ENCODE data around the gene LIN37.

- TF ChIP-seq REST (IDR thresholded peaks at IDR 0.05; ENCODE audit: low read depth) = no peak
- no peak for TF ChIP-seq TAF1 (IDR thresholded peaks at IDR 0.05; ENCODE audit: low read depth)
- TF ChIP-seq EGR1 (IDR thresholded peaks at IDR 0.05) = no peak
- no peak for TF ChIP-seq EP300 (IDR thresholded peaks at IDR 0.05; ENCODE audit: borderline replicate concordance)
- no peak for TF ChIP-seq RAD21 (IDR thresholded peaks at IDR 0.05; ENCODE audit: low read depth)
- TF ChIP-seq, protein P1, sequence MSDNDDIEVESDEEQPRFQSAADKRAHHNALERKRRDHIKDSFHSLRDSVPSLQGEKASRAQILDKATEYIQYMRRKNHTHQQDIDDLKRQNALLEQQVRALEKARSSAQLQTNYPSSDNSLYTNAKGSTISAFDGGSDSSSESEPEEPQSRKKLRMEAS (IDR thresholded peaks at IDR 0.05) = no peak
- TF ChIP-seq YY1 (IDR thresholded peaks at IDR 0.05; ENCODE audit: low read depth) = no peak
- TF ChIP-seq TEAD4 (IDR thresholded peaks at IDR 0.05) = no peak
- TF ChIP-seq FOXM1 (IDR thresholded peaks at IDR 0.05; ENCODE audit: borderline replicate concordance, low read depth) = no peak
Observed at GRCh38 chr19:35755550-35756376, 7.4 kb downstream of the LIN37 start.

Data from Ishikawa (cell line).